ENCODE data around the gene TMEM119.

TMEM119 gene

GRCh38 chr12:108616941-108617858 is 19.3 kb upstream of the TMEM119 start:
- TF ChIP-seq CTCF (IDR thresholded peaks at IDR 0.05; ENCODE audit: extremely low read depth, missing control alignments) = no peak
- peak; percentile 87 for DNase-seq (ENCODE audit: low spot score)

- no peak for DNase-seq (ENCODE audit: low spot score)
- TF ChIP-seq CTCF (IDR thresholded peaks at IDR 0.05; ENCODE audit: extremely low read depth, missing control alignments) = no peak
Measured at GRCh38 chr12:108616359-108616758, 18.5 kb upstream of the TMEM119 start.

- TF ChIP-seq CTCF (IDR thresholded peaks at IDR 0.05; ENCODE audit: extremely low read depth, missing control alignments) = no peak
- DNase-seq (ENCODE audit: low spot score) = no peak
Measured at GRCh38 chr12:108615918-108616317, 18.0 kb upstream of the TMEM119 start.

GRCh38 chr12:108614639-108615038 is 16.8 kb upstream of the TMEM119 start:
- TF ChIP-seq CTCF (IDR thresholded peaks at IDR 0.05; ENCODE audit: extremely low read depth, missing control alignments) = no peak

GRCh38 chr12:108614041-108614440 is 16.2 kb upstream of the TMEM119 start:
- TF ChIP-seq CTCF (IDR thresholded peaks at IDR 0.05; ENCODE audit: extremely low read depth, missing control alignments) = no peak
- DNase-seq (ENCODE audit: low spot score) = no peak

More at GRCh38 chr12:108614639-108615038, 16.8 kb upstream of the TMEM119 start:
- no peak for DNase-seq (ENCODE audit: low spot score)

GRCh38 chr12:108613548-108613947 is 15.7 kb upstream of the TMEM119 start:
- no peak for DNase-seq (ENCODE audit: low spot score)
- TF ChIP-seq CTCF (IDR thresholded peaks at IDR 0.05; ENCODE audit: extremely low read depth, missing control alignments) = no peak

- no peak for TF ChIP-seq CTCF (IDR thresholded peaks at IDR 0.05; ENCODE audit: extremely low read depth, missing control alignments)
- DNase-seq (ENCODE audit: low spot score) = no peak
Measured at GRCh38 chr12:108612788-108613282, 15.0 kb upstream of the TMEM119 start.

Measured in GM20000 (cell line).